Stomach (tissue), 9 donors: ENCODE results near the gene CAV2. TPM values are rescaled to one million over a fixed set of nuclear protein-coding genes. Genes with fewer than 3 reads are reported as not detected.
A peak's percentile ranks its signal among the peaks of the same experiment; 100 is the strongest.

Experiments used
- DNase-seq, 2 donors: peaks; one replicate each; pipeline versions ENCODE4 v3.0.0 to v3.0.0-alpha.2; 2013 to 2019
- H3K27ac ChIP-seq, 5 donors: fragments of 200-600 bp in 4 of 5; sonication (generic) in 4 of 5; one replicate each; pipeline ENCODE4 v1.5.1; 2013 to 2019; ENCODE audit warnings: mild to moderate bottlenecking in 1 of 5, moderate library complexity in 1 of 5
- H3K27me3 ChIP-seq, 3 donors: fragments of 200-600 bp; sonication (generic); one replicate each; pipeline ENCODE4 v1.5.1; 2017 to 2019; ENCODE audit warnings: mixed run types in 1 of 3
- H3K36me3 ChIP-seq, 4 donors: fragments of 200-600 bp; sonication (generic); 1 replicate in 3 of 4; 2 replicates in 1 of 4; pipeline ENCODE4 v1.5.1; 2016 to 2019
- H3K4me1 ChIP-seq, 4 donors: fragments of 200-600 bp; sonication (generic); one replicate each; pipeline ENCODE4 v1.5.1; 2016 to 2019
- H3K4me3 ChIP-seq, 4 donors: fragments of 200-600 bp; sonication (generic) in 3 of 4; one replicate each; pipeline ENCODE4 v1.5.1; 2016 to 2019; ENCODE audit warnings: mild to moderate bottlenecking in 1 of 4
- H3K9me3 ChIP-seq, 4 donors: fragments of 200-600 bp; sonication (generic); one replicate each; pipeline ENCODE4 v1.5.1; 2016 to 2019
- EP300 ChIP-seq: sonication (generic); formaldehyde crosslinking; IDR thresholded peaks from one replicate; pipeline ENCODE4 v1.6.1; 2017; ENCODE audit warnings: antibody characterized with exemption
- POLR2A ChIP-seq, 4 donors: fragments of 450-650 bp; IDR thresholded peaks; one replicate each; pipeline ENCODE4 v1.6.1; 2016; ENCODE audit warnings: antibody characterized with exemption in 4 of 4, control low read depth in 2 of 4, mild to moderate bottlenecking in 1 of 4, moderate library complexity in 1 of 4
- POLR2AphosphoS5 ChIP-seq, 3 donors: sonication (generic); formaldehyde crosslinking; IDR thresholded peaks; one replicate each; pipeline ENCODE4 v1.6.1; 2016; ENCODE audit warnings: antibody characterized with exemption in 3 of 3
- WGBS, 5 donors: extraction: QIAGEN DNeasy Blood & Tissue Kit in 3 of 5; methylation state at CpG; one replicate each; pipeline versions ENCODE4 v1.1.5 to v1.1.7; 2013 to 2018; 5-methylcytosine and 5-hydroxymethylcytosine counted together
- intact Hi-C: fragments of 100-400 bp; cut with DNase I; formaldehyde crosslinking; loops from one replicate; pipeline ENCODE4 v1.15.1; 2023; ENCODE audit warnings: low total_unique reads
- polyA plus RNA-seq, 3 donors: library from polyadenylated mRNA; stranded (reverse); fragments of 200-250 nt; gene quantifications; one replicate each; pipeline ENCODE4 v1.2.3, GENCODE V29; 2013
- total RNA-seq, 5 donors: library from RNA; depleted of rRNA; stranded (reverse); fragments of >200 nt; gene quantifications; one replicate each; pipeline versions ENCODE4 v1.1.0 to v1.2.3, GENCODE V29; 2014 to 2016
- TF ChIP-seq, protein P1 (sequence below), 7 experiments: fragments of 450-650 bp in 4 of 7; fragments of 200-600 bp in 3 of 7; sonication (generic) in 3 of 7; IDR thresholded peaks; one replicate each; pipeline ENCODE4 v1.5.1; 2016 to 2019; ENCODE audit warnings: antibody characterized with exemption in 7 of 7, control low read depth in 2 of 7, mild to moderate bottlenecking in 1 of 7
- donor health status: healthy with polysubstance abuse.
- donor health status: Bipolar disorder and iron deficiency.
- donor health status: healthy.

CAV2 gene
- total and polyA plus RNA-seq, 8 donors: 15.7 to 90.1 (median 27.4) TPM

DNA sequence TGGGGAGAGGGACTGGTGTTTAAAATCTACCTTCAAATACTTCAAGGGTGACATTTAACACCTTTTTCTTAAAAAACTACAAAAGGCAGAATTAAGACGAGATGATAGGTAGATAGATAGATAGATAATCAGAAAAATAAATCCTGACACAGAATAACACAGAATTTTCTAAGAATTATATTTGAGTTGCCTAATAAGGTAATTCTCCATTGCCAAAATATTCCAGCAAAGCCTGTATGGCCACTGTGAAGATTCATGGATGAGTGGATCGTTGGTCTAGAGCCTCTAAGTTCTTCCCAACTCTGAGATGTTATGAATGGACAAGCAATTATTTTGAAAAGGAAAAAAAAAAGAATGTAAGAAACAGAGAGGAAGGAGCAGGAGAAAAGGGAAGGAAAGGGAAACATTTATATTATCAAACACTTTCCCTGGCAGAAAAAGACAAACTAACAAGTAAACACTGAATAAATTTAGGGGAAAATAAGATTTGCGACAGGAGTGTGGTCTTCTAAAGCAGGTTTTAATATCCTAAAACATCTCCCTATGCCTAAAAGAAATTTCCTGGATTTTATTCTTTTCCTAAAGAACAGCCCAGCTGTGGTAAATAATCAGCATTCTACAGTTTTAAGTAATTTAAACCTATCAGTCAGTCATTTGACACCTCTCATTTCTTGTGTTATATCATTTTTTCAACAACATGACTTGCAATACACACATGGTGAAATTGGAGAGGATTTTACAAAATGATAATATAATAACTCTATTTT, 7.5 kb upstream of the CAV2 start:
- H3K9me3 ChIP-seq: no peaks in the 10 kb centered on the region
- H3K4me1 ChIP-seq: peaks cover 0 to 26% (median 9%) of the 10 kb centered on the region in 4 donors
- no peak overlapping the region for H3K4me3 ChIP-seq
- no peaks in the 10 kb centered on the region for H3K27me3 ChIP-seq
- intact Hi-C loops: no loop called here
- TF ChIP-seq, protein P1, sequence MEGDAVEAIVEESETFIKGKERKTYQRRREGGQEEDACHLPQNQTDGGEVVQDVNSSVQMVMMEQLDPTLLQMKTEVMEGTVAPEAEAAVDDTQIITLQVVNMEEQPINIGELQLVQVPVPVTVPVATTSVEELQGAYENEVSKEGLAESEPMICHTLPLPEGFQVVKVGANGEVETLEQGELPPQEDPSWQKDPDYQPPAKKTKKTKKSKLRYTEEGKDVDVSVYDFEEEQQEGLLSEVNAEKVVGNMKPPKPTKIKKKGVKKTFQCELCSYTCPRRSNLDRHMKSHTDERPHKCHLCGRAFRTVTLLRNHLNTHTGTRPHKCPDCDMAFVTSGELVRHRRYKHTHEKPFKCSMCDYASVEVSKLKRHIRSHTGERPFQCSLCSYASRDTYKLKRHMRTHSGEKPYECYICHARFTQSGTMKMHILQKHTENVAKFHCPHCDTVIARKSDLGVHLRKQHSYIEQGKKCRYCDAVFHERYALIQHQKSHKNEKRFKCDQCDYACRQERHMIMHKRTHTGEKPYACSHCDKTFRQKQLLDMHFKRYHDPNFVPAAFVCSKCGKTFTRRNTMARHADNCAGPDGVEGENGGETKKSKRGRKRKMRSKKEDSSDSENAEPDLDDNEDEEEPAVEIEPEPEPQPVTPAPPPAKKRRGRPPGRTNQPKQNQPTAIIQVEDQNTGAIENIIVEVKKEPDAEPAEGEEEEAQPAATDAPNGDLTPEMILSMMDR (IDR thresholded peaks at IDR 0.05): no peak
- TF ChIP-seq POLR2AphosphoS5 (IDR thresholded peaks at IDR 0.05) (no peak), POLR2A (IDR thresholded peaks at IDR 0.05) (no peak), EP300 (no peak)
- DNase-seq: no peak
- no peaks in the 10 kb centered on the region for H3K36me3 ChIP-seq
- no peak overlapping the region for H3K27ac ChIP-seq
- 45 to 69% (median 55%) methylated on average over 3 of the region's 3 CpGs for WGBS, 5 donors

DNA sequence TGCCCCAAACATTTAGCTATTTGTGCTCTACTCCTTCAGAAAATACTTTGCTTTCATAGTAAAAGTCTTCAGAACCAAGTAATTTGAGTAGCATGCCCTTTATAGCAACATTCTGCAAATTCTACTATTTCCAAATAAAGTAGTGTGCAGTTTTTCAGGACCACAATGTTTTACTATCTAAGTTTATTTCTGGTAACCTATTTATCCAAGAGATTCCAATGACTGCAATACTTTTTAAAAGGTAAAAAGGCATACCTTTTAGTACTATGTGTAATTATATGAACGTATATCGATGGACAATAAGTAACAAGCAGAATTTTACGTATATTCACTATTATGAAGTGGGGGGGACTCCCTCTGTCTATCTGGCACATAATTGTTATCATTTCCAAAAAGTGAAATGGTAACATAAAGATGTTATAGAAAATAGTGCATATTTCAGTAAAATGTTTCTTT, 6.9 kb upstream of the CAV2 start:
- H3K36me3 ChIP-seq: no peaks in the 10 kb centered on the region
- intact Hi-C loops: no loop called here
- H3K4me3 ChIP-seq: no peak overlapping the region
- no peak overlapping the region for H3K27ac ChIP-seq
- DNase-seq: no peak
- TF ChIP-seq POLR2A (IDR thresholded peaks at IDR 0.05): no peak
- no peak for TF ChIP-seq EP300
- no peak for TF ChIP-seq POLR2AphosphoS5 (IDR thresholded peaks at IDR 0.05)
- TF ChIP-seq, protein P1 (IDR thresholded peaks at IDR 0.05): no peak
- H3K27me3 ChIP-seq: no peaks in the 10 kb centered on the region
- 85 to 94% (median 91%) methylated on average over 3 of the region's 3 CpGs for WGBS, 5 donors
- H3K4me1 ChIP-seq: peaks cover 0 to 26% (median 9%) of the 10 kb centered on the region in 4 donors
- H3K9me3 ChIP-seq: no peaks in the 10 kb centered on the region

DNA sequence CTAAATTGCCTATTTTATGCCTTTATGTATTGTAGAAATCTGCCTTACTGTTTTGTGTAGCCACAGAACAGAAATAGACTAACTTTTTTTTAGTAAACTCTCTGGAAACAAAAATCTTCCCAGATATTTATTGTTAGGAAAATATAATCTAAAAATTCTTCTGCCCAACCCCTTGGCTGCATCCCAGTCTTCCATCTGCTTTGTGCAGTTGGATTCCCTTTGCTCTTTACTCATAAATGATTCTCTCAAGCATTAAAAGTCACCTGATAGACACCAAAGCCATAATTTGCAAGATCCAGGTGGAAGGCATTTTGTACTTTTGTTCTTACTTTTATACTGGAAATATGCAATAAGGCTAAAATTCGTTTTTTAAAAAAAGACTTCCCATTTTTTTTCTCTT, 6.1 kb upstream of the CAV2 start:
- H3K27ac ChIP-seq: no peak overlapping the region
- peak in 1 of 2 donors; percentile 23 for DNase-seq
- intact Hi-C loops: no loop called here
- peaks cover 0 to 30% (median 9%) of the 10 kb centered on the region in 4 donors for H3K4me1 ChIP-seq
- H3K36me3 ChIP-seq: no peaks in the 10 kb centered on the region
- 52 to 83% (median 70%) methylated on average over 1 of the region's 1 CpG for WGBS, 5 donors
- H3K4me3 ChIP-seq: no peak overlapping the region
- H3K9me3 ChIP-seq: no peaks in the 10 kb centered on the region
- TF ChIP-seq, protein P1 (IDR thresholded peaks at IDR 0.05): no peak
- no peak for TF ChIP-seq POLR2AphosphoS5 (IDR thresholded peaks at IDR 0.05)
- no peak for TF ChIP-seq POLR2A (IDR thresholded peaks at IDR 0.05)
- no peak for TF ChIP-seq EP300
- H3K27me3 ChIP-seq: no peaks in the 10 kb centered on the region

DNA sequence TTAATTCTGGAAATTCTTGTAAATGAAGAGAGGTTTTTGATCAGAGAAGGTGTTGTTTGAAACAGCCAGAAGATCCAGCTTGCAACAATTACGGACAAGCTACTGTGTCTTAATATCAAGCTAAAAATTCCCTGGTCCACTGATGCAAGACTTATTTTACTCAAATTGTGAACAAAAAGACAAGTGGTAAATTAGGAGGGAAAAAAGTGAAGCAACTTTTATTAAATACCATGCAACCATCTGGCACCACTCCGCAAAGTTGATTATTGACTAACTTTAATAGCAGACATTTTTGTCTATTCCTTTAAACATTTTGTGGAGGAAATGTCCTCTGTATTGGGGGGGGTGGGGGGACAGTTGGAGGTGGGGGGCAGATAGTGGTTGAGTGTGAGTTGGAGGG, 5.1 kb upstream of the CAV2 start:
- Histone ChIP-seq H3K36me3 (no peaks in the 10 kb centered on the region), H3K4me1 (peaks cover 0 to 37% (median 11%) of the 10 kb centered on the region in 4 donors), H3K27ac (no peak overlapping the region), H3K27me3 (peaks cover 0 to 6% (median 0%) of the 10 kb centered on the region in 3 donors), H3K9me3 (no peaks in the 10 kb centered on the region), H3K4me3 (no peak overlapping the region)
- intact Hi-C loops: no loop called here
- WGBS, 5 donors: 93 to 100% (median 94%) methylated on average over 2 of the region's 2 CpGs
- no peak for DNase-seq
- no peak for TF ChIP-seq POLR2A (IDR thresholded peaks at IDR 0.05)
- no peak for TF ChIP-seq POLR2AphosphoS5 (IDR thresholded peaks at IDR 0.05)
- TF ChIP-seq, protein P1 (IDR thresholded peaks at IDR 0.05): no peak
- no peak for TF ChIP-seq EP300
